DMS153 treated with DMSO at 0.1 percent for 48 hours (cell line): ENCODE data around the gene RIPOR3.
"Not testable (repeated sequence)": the region's sequence is repeated elsewhere in the genome, so short reads cannot be mapped to it uniquely, and the experiment has no call there.

Experiments used
- DNase-seq: peaks from one replicate; lab custom pipeline; 2025; ENCODE audit not compliant: unreplicated experiment; lab: John Stamatoyannopoulos, UW

RIPOR3 gene

DNA sequence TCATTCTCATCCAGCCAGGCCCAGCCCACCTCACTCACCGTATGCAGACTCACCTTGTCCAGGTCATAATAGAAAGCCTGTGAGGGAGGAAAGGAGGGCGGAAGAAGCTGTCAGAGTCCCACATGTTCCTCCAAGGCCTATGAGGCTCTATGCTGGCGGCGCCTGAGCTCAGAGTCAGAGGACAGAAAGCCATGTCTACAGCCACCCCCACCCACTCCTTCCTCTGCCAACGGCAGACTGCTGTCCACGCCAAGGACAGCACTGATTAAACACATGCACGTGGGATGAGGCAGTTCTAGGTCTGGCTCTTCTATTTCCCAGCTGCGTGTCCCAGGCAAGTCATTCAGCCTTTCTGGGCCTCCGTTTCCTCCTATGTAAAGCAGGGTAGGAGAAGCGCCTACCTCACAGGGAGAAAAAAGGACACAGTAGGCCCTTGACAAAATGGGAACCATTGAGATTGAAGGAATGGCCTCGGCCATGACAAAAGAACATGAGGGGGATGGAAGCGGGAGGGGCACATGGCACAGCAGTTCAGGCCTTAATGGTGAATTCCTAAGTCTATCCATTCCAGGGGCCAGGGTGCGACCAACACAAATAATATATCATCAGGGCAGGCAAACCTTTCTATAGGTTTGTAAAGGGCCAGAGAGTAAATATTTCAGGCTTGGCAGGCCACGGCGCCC, 80.1 kb downstream of the RIPOR3 start:
- DNase-seq: no peak

GRCh38 chr20:50610212-50610718, 81.1 kb downstream of the RIPOR3 start:
- no peak for DNase-seq

DNA sequence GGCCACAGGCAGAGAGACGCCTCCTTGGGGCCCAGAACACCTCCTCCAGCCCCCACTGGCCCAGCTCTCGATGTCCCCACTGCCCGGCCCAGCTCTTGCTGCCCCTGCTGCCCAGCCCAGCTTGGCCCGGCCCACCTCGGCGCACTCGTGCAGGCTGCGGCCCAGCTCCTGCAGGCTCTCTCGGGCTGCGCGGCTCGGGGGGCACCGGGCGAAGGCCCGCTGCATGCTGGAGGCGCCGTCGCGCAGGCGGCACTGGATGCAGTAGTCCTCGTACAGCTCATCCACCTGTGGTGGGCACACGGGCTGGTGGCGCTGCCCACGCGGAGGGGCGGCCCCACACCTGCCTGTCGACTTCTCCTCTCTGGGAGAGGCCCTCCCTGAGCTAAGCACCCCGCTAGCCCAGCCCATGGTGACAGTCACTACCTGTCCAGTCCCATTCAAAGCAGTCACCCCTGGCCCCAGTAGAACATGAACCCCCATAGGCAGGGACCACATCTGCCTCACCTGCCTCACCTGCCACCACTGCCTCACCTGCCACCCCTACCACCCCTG, 81.8 kb downstream of the RIPOR3 start:
- no peak for DNase-seq

DNA sequence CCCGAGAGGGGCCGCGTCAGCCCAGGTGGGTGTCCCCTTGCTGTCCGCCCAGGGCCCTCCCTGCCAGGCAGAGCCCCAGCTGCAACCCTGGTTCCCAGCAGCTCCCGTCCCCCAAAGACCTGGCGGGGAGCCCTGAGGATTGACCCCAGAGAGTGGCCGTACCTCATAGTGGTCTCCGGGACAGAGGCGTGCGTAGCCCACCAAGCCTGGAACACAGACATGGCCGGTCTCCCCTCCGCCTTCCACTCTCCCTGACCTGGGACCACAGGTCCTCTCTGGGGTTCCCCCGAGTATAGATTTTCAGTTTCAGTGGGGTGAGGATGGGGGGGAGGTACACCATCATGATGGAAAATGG, 82.6 kb downstream of the RIPOR3 start:
- no peak for DNase-seq

DNA sequence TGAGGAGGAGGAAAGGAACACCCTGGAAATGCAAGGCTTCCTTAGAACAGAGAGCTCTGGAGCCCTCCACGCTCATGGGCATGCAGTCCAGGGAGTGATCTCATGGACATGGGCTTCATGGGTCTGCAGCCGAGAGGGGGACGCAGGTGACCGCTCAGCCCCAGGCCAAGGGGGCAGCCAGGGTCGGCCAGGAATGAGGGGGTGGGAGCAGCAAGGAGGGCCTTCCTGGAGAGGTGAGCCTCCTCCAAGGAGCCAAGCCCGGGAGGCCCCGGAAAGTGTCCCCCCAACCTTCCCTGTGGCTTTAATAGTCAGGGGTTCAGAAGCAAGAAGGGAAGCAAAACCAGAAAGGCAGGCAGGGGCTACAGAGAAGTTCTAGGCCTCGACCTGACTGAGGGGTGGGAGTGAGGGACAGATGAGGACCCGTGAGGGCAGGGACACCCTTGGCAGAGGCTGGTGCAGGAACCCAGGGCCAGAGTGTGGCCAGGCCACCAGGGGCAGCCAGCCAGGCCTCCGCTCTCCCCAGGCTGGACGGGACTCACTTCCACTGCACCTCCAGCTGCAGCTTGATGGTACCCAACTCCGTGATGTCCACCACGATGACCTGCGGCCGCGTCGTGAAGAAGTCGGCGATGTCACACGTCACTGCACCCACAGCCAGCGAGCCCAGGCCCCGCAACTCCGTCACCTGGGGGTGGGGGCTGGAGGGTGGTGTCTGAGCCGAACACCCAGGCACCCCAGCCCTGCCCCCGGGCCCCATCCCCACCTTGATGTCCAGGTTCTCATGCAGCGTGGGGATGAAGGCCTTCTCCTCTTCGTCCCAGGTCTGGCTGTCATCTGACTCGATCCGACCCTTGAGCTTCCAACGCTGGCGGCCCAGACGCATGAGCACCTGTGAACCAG, 83.2 kb downstream of the RIPOR3 start:
- DNase-seq: no peak

GRCh38 chr20:50607436-50607835, 83.9 kb downstream of the RIPOR3 start:
- no peak for DNase-seq

DNA sequence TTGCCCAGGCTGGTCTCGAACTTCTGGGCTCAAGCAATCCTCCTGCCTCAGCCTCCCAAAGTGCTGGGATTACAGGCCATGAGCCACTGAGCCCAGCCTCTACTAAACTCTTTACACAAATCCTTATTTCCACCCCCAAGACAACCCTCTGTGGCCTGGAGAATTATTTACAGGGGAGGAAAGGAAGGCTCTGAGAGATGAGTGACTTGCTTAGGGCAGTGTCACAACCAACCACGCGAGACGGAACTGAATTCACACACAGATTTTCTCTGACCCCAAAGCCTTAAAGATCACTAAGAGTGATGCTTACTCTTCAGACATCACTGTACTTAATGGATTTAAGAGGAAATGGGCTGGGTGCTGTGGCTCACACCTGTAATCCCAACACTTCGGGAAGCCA, 86.2 kb downstream of the RIPOR3 start:
- no peak for DNase-seq

- no peak for DNase-seq
These were observed 86.9 kb downstream of the RIPOR3 start for GRCh38 chr20:50604451-50604850.

GRCh38 chr20:50602432-50603088, 88.8 kb downstream of the RIPOR3 start:
- DNase-seq: no peak

DNA sequence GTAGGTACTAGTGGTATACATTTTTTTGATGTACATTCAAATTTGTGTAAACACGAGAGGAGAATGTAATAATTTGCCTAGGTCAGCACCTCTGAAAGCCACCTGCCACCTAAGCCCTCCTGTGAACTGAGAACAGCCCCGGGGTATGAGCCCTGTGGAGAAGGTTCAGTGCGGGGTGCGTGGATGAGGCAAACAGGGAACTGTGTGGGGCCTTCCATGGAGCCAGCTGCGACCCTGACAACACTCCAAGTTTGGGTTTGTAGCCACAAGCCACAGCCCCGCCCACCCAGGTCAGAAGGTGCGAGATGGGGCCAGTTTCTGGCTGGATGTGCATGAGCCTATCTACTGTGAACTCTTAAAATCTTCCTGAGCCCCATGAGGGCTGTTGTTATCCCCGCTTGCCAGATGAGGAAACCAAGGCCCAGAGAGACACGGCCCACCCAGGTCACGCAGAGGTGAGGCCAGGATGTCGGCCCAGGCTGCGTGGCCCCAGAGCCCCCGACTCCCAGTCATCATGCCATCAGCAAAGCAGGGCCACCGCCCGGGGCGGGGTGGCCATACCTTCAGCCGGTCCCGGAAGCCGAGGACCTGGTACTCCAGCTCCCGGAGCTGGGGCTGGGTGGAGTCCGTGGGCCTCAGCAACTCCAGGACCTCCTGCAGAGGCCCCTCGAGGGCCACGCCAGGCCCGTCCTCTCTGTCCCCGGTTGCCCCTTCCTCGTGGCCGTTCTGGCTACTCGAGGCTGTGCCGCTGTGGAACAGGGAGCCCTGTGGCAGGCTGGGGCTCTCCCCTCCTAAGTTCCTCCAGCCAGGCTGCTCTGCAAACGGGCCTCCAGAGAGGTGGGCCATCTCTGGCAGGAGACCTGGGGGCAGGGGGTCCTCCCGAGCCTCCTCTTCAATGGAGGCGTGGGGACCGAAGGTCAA, 89.6 kb downstream of the RIPOR3 start:
- no peak for DNase-seq

GRCh38 chr20:50600281-50600895, 91.0 kb downstream of the RIPOR3 start:
- DNase-seq: no peak

DNA sequence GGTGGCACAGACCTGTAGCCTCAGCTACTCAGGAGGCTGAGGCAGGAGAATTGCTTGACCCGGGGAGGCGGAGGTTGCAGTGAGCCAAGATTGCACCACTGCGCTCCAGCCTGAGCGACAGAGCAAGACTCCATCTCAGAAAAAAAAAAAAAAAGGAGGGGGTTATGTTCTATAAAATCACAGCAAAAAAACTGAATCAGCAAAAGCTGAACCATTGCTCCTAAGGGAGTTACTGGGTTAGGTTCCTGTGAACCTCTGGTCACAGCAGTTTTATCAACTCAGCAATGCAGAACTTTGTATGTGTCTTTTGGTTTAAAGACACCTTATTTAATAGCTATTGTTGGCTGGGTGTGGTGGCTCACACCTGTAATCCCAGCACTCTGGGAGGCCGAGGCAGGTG, 92.6 kb downstream of the RIPOR3 start:
- DNase-seq: not testable (repeated sequence)

DNA sequence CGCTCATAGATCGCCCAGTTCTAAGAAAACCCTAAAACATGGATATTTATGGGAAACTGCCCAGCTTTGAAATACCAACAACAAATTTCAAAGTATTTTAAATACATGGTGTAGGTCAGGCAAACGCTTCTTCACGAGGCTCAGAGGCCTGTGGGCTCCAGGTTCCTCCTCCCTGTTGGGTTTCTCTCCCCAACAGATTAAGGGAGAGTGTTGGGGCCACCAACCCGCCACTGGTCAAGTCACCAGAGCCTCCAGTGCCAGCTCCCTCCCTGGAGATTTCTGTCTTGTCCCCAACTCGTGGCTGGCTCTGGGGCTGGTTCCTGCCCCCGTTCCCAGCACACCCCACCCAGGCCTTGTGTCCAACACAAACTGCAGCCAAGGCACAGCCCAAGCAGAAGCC, 93.3 kb downstream of the RIPOR3 start:
- DNase-seq: no peak

DNA sequence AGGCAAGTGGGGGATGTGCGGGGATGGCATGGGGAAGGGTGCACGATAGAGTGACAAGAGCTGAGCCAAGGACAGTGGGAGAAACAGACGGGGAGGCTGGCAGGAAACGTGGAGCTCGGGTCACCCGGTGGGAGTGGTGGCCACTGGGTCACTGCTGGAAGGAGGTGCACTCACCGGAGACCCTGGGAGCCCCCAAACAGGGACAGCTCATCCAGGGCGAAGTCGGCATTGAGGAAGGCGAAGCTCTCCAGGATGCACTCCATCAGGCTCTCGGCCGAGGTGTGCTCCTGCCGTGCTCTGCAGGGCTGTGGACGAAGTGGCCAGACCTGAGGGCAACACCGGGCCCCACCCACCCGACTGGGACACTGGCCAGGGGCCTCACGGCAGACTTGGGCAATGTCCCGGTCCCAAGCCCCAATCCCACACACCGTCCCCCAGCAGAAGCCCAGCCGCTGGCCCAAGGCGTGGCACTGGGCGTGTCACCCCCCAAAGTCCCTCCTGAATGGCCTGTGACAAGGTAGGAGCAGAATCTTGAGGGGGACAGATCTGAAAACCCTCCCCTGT, 93.9 kb downstream of the RIPOR3 start:
- no peak for DNase-seq

DNA sequence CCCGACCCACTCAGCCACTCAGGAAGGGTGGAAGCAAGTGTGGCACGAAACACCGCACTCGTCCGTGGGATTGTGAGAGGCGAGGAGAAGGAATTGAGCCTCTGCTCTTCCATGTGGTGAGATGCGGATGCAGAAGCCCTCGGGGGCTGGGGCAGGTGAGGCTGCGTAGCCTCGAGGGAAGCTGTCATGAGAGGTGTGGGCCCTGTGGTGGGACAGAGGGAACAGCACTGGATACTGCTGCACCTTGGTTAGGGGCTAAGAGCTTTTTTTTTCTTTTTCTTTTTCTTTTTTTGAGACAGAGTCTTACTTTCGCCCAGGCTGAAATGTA, 94.7 kb downstream of the RIPOR3 start:
- DNase-seq: no peak

DNA sequence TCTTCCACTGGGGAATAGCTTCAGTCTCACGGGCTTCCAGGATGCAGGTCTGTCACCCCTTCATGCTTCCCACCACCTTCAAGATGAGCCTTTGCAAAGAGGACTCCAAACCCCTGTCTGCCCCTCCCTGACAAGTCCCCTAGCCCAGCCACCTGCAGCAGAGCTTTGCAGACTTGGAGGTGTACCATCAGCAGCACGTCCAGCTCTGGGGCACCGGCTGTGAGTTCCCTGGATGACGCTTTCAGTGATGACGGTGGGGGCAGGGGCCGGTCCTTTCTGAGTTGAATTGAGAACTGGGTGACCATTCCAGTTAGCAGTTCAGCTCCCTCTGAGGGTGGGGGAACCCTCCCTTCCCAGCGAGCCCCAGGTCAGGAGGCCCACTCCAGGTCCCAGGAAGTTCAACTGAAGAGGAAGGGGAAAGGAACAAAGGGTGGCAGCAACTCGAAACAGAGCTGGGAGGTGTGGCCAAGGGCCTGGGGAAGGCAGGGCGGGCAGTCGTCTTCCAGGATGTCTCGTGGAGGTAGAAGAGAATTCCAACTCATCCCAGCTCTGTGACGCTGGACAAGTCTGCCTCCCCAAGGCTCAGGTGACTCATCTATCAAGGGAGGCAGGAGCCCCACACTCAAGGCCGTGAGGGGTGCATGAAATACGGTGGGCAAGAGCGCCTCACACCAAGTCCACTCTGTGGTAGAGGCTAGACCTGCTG, 95.2 kb downstream of the RIPOR3 start:
- DNase-seq: no peak

GRCh38 chr20:50595433-50595895, 95.9 kb downstream of the RIPOR3 start:
- DNase-seq: no peak

DNA sequence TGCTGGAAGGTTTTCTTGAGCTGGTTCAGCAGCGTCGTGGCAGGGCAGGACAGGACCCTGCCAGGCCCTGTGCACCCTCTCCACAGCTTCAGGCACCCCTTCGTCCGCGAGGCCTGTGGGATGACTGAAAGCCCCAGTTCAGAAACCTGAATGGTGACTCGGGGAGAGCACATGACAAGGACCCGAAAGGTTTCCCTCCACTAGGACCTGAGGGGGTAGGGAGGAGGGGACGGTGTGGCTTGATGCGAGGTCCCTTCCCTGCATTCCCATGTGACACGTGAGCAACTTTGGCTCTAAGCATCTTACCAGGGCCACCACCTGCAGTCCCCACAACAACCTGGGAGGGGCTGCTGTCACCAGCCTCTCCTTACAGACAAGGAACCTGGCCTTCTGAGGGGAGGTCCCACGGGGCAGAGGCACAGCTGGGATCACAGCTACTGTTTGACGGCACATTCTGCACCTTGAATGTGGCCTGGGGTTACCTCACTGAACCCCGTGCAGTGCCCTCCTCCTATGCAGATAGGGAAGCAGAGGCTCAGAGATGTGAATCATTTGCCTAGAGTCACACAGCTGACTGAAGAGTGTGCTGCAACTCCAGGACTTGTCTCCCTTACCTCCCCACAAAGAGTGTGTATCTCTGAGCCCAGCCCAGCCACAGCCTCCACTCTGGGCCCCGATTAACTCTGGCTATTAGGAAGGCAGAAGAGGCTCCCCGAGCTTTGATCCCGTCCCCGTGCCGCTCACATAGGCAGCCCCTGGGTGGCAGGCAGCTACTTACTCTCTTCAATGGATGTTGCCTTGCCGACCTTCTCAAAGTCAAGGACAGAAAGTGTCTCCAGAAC, 96.5 kb downstream of the RIPOR3 start:
- no peak for DNase-seq
